GM12872 (cell line): ENCODE results near the gene APLN.

Experiments used
- TF ChIP-seq, protein P1 (sequence below): IDR thresholded peaks from 3 replicates; pipeline ENCODE4 v1.5.1; 2011; ENCODE audit warnings: low read depth, mild to moderate bottlenecking, low read length, moderate library complexity; ENCODE audit not compliant: insufficient read depth

Gene APLN

DNA sequence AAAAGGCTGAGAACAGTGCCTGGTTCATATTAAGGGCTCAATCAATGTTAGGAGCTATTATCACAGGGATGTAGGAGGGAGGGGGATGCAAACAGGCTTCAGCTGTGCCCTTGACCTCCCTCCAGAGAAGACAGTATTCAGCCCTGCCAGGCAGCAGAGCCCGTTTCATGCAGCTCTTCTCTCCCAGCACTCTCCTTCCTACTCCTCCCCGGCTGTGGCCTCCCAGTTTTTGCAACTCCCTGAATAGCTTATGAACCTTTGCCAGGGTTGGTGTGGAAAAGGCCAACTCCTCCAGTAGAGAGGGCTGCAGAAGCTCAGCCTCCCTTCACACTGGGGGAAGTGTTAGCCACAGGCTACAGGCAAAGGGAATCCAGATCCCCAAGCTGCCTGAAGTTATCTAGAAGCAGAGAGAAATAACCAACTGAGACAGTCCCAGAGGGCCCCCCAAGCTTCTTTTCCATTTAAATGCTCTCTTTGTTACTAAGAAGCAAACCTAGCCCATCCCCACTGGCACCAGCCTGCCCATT lies 31.7 kb upstream of the APLN start:
- TF ChIP-seq, protein P1, sequence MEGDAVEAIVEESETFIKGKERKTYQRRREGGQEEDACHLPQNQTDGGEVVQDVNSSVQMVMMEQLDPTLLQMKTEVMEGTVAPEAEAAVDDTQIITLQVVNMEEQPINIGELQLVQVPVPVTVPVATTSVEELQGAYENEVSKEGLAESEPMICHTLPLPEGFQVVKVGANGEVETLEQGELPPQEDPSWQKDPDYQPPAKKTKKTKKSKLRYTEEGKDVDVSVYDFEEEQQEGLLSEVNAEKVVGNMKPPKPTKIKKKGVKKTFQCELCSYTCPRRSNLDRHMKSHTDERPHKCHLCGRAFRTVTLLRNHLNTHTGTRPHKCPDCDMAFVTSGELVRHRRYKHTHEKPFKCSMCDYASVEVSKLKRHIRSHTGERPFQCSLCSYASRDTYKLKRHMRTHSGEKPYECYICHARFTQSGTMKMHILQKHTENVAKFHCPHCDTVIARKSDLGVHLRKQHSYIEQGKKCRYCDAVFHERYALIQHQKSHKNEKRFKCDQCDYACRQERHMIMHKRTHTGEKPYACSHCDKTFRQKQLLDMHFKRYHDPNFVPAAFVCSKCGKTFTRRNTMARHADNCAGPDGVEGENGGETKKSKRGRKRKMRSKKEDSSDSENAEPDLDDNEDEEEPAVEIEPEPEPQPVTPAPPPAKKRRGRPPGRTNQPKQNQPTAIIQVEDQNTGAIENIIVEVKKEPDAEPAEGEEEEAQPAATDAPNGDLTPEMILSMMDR = no peak

DNA sequence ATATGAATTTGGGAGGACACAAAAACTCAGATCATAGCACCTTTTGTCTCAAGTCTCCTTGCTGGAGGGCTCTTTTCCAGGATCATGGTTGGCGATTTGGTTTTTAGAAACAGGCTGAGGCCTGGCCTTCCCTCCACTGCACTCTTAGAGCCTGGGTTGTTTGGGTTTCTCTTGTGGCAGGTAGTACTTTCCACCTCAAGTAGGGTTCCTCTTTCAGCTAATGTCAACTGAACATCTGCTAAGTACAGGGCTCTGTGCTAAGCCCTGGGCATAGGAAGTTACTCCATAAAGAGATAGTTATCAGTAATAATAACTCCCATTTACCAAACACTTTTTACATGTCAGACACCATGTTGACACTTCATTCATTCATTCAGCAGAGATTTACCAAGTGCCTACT lies 28.2 kb upstream of the APLN start:
- TF ChIP-seq, protein P1 = no peak

DNA sequence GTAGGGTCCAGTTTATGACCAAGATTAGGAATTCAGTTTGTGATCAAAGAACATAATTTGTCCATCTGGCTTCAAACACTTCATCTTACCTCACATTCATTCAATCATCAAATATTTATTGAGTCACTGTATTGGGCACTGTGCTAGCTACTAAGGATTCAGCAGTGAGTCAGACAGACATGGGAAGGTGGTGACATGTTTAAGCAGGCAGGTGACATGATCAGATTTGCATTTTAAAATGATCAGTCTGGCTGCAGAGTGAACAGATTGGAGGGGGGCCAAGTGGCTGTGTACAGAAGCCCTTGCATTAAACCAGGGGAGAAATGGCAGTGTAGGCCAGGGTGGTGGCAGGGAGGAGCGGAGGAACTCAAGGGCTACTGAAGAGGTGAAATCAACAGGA lies 25.1 kb upstream of the APLN start:
- TF ChIP-seq, protein P1 = no peak

- TF ChIP-seq, protein P1 = no peak
Measured at GRCh38 chrX:129678614-129679195, 23.9 kb upstream of the APLN start.

GRCh38 chrX:129667412-129667811 lies 12.7 kb upstream of the APLN start:
- TF ChIP-seq, protein P1 = no peak

DNA sequence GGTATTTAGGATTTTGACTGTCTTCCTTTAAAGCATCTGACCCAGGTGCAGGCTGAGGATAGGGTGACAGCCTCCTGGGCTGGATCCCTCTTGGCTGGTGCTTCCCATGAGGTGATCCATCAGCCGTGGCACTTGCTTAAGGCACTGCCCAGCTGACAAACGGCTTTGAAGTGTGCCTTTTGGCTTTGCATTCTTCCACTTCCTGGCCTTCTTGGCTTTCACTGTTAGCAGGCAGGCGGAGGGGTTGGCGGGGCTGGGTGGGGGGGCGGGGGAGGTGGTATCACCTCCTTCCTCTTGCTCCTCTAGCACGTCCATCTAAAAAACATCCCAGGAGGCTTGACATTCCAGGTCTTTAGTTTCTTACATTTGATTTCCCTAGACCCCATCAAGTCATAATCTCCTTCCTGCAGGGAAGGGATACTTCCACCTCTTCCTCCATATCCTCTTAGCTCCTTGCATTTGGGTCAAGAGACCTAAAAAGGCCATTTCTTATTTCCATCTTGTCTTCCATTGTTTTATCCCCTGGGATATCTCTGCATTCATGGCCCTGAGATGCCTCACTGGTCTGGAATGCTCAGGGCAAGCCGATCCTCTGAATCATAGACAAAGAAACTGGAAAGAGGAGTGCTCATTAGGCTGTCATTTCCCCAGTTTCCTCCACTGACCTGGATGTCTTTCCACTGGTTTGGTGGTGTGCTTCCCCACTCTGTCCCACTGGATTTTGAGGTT lies 11.3 kb upstream of the APLN start:
- TF ChIP-seq, protein P1 = no peak

DNA sequence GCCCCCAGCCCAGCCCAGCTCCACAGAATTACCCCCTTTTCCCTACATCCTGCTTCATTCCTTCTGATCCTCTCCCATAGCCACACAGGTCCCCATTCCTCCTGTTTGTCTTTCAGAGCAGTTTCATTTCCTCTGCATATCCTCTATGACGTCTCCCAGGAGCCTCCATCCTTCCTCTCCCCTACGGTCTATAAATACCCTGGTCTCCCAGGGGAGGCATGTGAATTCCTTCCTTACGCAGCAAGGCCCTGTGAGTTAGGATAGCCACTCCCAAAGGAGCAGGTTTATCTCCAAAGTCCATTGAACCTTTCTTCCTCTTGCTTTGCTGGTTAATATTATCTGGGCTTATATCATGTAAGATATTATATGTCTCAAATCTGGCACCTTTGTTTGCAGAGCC lies 8.4 kb upstream of the APLN start:
- TF ChIP-seq, protein P1 = no peak
